ENCODE results near the gene ARHGEF26.
"Not testable (repeated sequence)": the region's sequence is repeated elsewhere in the genome, so short reads cannot be mapped to it uniquely, and the experiment has no call there.

The ARHGEF26 gene

DNA sequence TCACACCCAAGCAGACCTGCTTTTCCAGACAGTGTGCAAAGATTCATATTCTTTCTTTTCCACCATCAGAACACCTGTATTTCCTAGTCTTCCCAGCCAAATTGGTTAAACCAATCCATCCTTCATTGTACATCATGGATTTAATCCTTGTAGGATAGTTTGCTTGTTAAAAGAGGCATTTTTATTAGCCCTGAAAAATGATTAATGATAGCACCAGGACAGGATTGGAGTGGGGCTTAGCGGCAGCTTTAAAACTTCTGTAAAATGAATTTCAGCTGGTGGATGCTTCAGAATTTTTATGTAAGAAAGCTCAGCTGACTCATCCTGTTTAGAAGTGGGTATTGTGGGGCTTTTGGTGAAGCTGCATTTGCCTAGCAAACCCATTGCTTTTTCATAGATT, 36.1 kb upstream of the ARHGEF26 start:
- no peak overlapping the region for H3K18ac ChIP-seq (ENCODE audit: low read depth in 1 of 2, low read length in 2 of 2)
- no peak overlapping the region for H4K8ac ChIP-seq (ENCODE audit: low read length)
- no peak overlapping the region for H3K14ac ChIP-seq (ENCODE audit: low read length in 2 of 2)
- H3K9me3 ChIP-seq (ENCODE audit: control insufficient read depth, low read length) = no peaks in the 10 kb centered on the region
- no peak overlapping the region for H2BK5ac ChIP-seq (ENCODE audit: low read depth, low read length, poor library complexity, severe bottlenecking)
- no peak overlapping the region for H3K4me3 ChIP-seq (ENCODE audit: insufficient read depth in 1 of 2, low read depth in 1 of 2, low read length in 2 of 2)
- H3K4me2 ChIP-seq (ENCODE audit: low read length, poor library complexity, severe bottlenecking) = no peak overlapping the region
- WGBS = 76% methylated on average over 1 of the region's 1 CpG
- no peaks in the 10 kb centered on the region for H3K79me1 ChIP-seq (replicated peaks; ENCODE audit: low read length, poor library complexity, severe bottlenecking)
- no peak overlapping the region for H3K23ac ChIP-seq (ENCODE audit: low read length in 2 of 2)
- no peak overlapping the region for H3K4ac ChIP-seq (ENCODE audit: low read depth in 1 of 2, low read length in 2 of 2)
- H3K36me3 ChIP-seq (ENCODE audit: control insufficient read depth in 1 of 2, insufficient read depth in 2 of 2, low read depth in 1 of 2, low read length in 2 of 2) = no peaks in the 10 kb centered on the region
- DNase-seq = no peak
- no peak overlapping the region for H2BK12ac ChIP-seq (ENCODE audit: low read length in 2 of 2)
- H3K27me3 ChIP-seq (ENCODE audit: control insufficient read depth in 1 of 2, insufficient read depth in 1 of 2, low read length in 2 of 2) = no peaks in the 10 kb centered on the region
- no peak overlapping the region for H4K91ac ChIP-seq (ENCODE audit: low read length)
- H2BK120ac ChIP-seq (ENCODE audit: low read depth, low read length) = no peak overlapping the region
- H3K9ac ChIP-seq (ENCODE audit: low read length) = no peak overlapping the region
- no peak overlapping the region for H3K27ac ChIP-seq (ENCODE audit: low read length, poor library complexity, severe bottlenecking)
- H2AFZ ChIP-seq (ENCODE audit: low read depth, low read length) = no peak overlapping the region
- no peak overlapping the region for H2BK15ac ChIP-seq (ENCODE audit: low read depth, poor library complexity, severe bottlenecking)
- H3K4me1 ChIP-seq (ENCODE audit: control insufficient read depth, insufficient read depth, low read depth, low read length) = no peaks in the 10 kb centered on the region
- H2AK5ac ChIP-seq (ENCODE audit: low read length, severe bottlenecking) = no peak overlapping the region

DNA sequence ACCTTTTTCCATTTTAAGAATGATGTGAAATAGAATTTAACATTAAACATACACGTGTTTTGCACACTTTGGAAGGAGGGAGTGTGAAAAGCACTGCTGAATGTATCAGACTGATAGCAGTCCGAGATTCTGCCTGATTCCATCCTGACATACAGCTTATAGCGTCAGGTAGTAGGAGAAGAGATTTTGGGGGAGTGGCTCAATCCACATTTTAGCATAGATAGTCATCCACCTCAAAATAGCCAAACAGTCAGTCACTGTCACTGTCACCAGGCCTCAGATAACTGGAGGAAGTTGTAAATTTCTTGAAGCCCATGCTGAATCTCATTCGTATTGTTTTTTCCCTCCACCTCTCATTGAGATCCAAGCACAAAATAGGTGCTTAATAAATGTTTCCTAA, 35.4 kb upstream of the ARHGEF26 start:
- H3K18ac ChIP-seq (ENCODE audit: low read depth in 1 of 2, low read length in 2 of 2) = no peak overlapping the region
- no peak overlapping the region for H2BK120ac ChIP-seq (ENCODE audit: low read depth, low read length)
- no peak overlapping the region for H3K9ac ChIP-seq (ENCODE audit: low read length)
- no peak overlapping the region for H3K14ac ChIP-seq (ENCODE audit: low read length in 2 of 2)
- H3K23ac ChIP-seq (ENCODE audit: low read length in 2 of 2) = no peak overlapping the region
- no peak overlapping the region for H4K91ac ChIP-seq (ENCODE audit: low read length)
- no peak overlapping the region for H4K8ac ChIP-seq (ENCODE audit: low read length)
- no peak overlapping the region for H2BK15ac ChIP-seq (ENCODE audit: low read depth, poor library complexity, severe bottlenecking)
- H3K79me1 ChIP-seq (replicated peaks; ENCODE audit: low read length, poor library complexity, severe bottlenecking) = no peaks in the 10 kb centered on the region
- no peaks in the 10 kb centered on the region for H3K36me3 ChIP-seq (ENCODE audit: control insufficient read depth in 1 of 2, insufficient read depth in 2 of 2, low read depth in 1 of 2, low read length in 2 of 2)
- no peak overlapping the region for H3K27ac ChIP-seq (ENCODE audit: low read length, poor library complexity, severe bottlenecking)
- no peak overlapping the region for H2AK5ac ChIP-seq (ENCODE audit: low read length, severe bottlenecking)
- H2BK12ac ChIP-seq (ENCODE audit: low read length in 2 of 2) = no peak overlapping the region
- no peak overlapping the region for H3K4me3 ChIP-seq (ENCODE audit: insufficient read depth in 1 of 2, low read depth in 1 of 2, low read length in 2 of 2)
- no peaks in the 10 kb centered on the region for H3K9me3 ChIP-seq (ENCODE audit: control insufficient read depth, low read length)
- no peak overlapping the region for H2BK5ac ChIP-seq (ENCODE audit: low read depth, low read length, poor library complexity, severe bottlenecking)
- no peak for DNase-seq
- WGBS = 100% methylated on average over 1 of the region's 4 CpGs
- H3K4me1 ChIP-seq (ENCODE audit: control insufficient read depth, insufficient read depth, low read depth, low read length) = no peaks in the 10 kb centered on the region
- no peak overlapping the region for H2AFZ ChIP-seq (ENCODE audit: low read depth, low read length)
- no peak overlapping the region for H3K4me2 ChIP-seq (ENCODE audit: low read length, poor library complexity, severe bottlenecking)
- no peaks in the 10 kb centered on the region for H3K27me3 ChIP-seq (ENCODE audit: control insufficient read depth in 1 of 2, insufficient read depth in 1 of 2, low read length in 2 of 2)
- no peak overlapping the region for H3K4ac ChIP-seq (ENCODE audit: low read depth in 1 of 2, low read length in 2 of 2)

DNA sequence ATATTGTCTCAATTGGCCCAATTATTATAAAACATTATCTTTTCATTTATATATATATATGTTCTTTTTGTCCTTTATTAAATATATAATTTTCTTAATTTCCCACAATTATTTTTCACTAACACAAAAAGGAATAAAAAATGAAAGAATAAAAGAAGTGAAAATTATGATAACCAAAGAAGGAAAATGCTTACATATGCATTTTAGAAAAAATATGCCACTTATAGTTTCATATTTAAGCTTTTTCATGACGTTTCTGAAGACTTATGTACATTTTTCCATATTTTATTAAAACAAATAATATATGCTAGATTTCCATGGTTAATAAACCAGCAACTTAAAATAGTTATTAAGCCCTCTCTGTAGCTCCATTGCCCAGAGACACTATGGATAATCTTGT, 34.9 kb upstream of the ARHGEF26 start:
- no peak overlapping the region for H2BK5ac ChIP-seq (ENCODE audit: low read depth, low read length, poor library complexity, severe bottlenecking)
- H3K23ac ChIP-seq (ENCODE audit: low read length in 2 of 2) = no peak overlapping the region
- no peak overlapping the region for H2BK15ac ChIP-seq (ENCODE audit: low read depth, poor library complexity, severe bottlenecking)
- H4K91ac ChIP-seq (ENCODE audit: low read length) = no peak overlapping the region
- H2AK5ac ChIP-seq (ENCODE audit: low read length, severe bottlenecking) = no peak overlapping the region
- no peak overlapping the region for H3K4me3 ChIP-seq (ENCODE audit: insufficient read depth in 1 of 2, low read depth in 1 of 2, low read length in 2 of 2)
- no peak overlapping the region for H3K18ac ChIP-seq (ENCODE audit: low read depth in 1 of 2, low read length in 2 of 2)
- no peak overlapping the region for H2BK120ac ChIP-seq (ENCODE audit: low read depth, low read length)
- H3K9me3 ChIP-seq (ENCODE audit: control insufficient read depth, low read length) = no peaks in the 10 kb centered on the region
- H3K27me3 ChIP-seq (ENCODE audit: control insufficient read depth in 1 of 2, insufficient read depth in 1 of 2, low read length in 2 of 2) = no peaks in the 10 kb centered on the region
- H3K36me3 ChIP-seq (ENCODE audit: control insufficient read depth in 1 of 2, insufficient read depth in 2 of 2, low read depth in 1 of 2, low read length in 2 of 2) = no peaks in the 10 kb centered on the region
- DNase-seq = no peak
- H3K9ac ChIP-seq (ENCODE audit: low read length) = no peak overlapping the region
- H3K4me1 ChIP-seq (ENCODE audit: control insufficient read depth, insufficient read depth, low read depth, low read length) = no peaks in the 10 kb centered on the region
- H3K4ac ChIP-seq (ENCODE audit: low read depth in 1 of 2, low read length in 2 of 2) = no peak overlapping the region
- H3K14ac ChIP-seq (ENCODE audit: low read length in 2 of 2) = no peak overlapping the region
- no peak overlapping the region for H4K8ac ChIP-seq (ENCODE audit: low read length)
- H2AFZ ChIP-seq (ENCODE audit: low read depth, low read length) = no peak overlapping the region
- no peak overlapping the region for H3K27ac ChIP-seq (ENCODE audit: low read length, poor library complexity, severe bottlenecking)
- no peaks in the 10 kb centered on the region for H3K79me1 ChIP-seq (replicated peaks; ENCODE audit: low read length, poor library complexity, severe bottlenecking)
- no peak overlapping the region for H2BK12ac ChIP-seq (ENCODE audit: low read length in 2 of 2)
- no peak overlapping the region for H3K4me2 ChIP-seq (ENCODE audit: low read length, poor library complexity, severe bottlenecking)
- no CpG with 5 or more reads among the region's 1 CpG for WGBS

DNA sequence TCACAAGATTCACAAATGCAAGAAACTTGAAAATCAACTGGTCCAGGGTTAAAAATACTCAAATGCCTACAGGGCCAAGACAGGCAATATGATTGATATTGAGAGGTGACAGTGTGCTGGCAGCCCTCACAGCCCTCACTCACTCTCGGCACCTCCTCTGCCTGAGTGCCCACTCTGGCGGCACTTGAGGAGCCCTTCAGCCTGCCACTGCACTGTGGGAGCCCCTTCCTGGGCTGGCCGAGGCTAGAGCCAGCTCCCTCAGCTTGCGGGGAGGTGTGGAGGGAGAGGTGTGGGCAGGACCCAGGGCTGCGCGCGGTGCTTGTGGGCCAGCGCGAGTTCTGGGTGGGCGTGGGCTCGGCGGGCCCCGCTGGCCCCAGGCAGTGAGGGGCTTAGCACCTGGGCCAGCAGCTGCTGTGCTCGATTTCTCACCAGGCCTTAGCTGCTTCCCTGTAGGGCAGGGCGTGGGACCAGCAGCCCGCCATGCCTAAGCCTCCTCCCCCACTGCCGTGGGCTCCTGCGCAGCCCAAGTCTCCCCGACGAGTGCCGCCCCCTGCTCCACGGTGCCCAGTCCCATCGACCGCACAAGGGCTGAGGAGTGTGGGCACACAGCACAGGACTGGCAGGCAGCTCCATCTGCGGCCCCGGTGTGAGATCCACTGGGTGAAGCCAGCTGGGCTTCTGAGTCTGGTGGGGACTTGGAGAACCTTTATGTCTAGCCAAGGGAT, 33.3 kb upstream of the ARHGEF26 start:
- H3K23ac ChIP-seq (ENCODE audit: low read length in 2 of 2); H2BK12ac ChIP-seq (ENCODE audit: low read length in 2 of 2); H3K9me3 ChIP-seq (ENCODE audit: control insufficient read depth, low read length); H3K79me1 ChIP-seq (replicated peaks; ENCODE audit: low read length, poor library complexity, severe bottlenecking); H2BK15ac ChIP-seq (ENCODE audit: low read depth, poor library complexity, severe bottlenecking); H3K27ac ChIP-seq (ENCODE audit: low read length, poor library complexity, severe bottlenecking); H3K18ac ChIP-seq (ENCODE audit: low read depth in 1 of 2, low read length in 2 of 2); H3K4me1 ChIP-seq (ENCODE audit: control insufficient read depth, insufficient read depth, low read depth, low read length); H4K8ac ChIP-seq (ENCODE audit: low read length); H3K4me3 ChIP-seq (ENCODE audit: insufficient read depth in 1 of 2, low read depth in 1 of 2, low read length in 2 of 2); H2BK5ac ChIP-seq (ENCODE audit: low read depth, low read length, poor library complexity, severe bottlenecking); H3K4me2 ChIP-seq (ENCODE audit: low read length, poor library complexity, severe bottlenecking); H3K36me3 ChIP-seq (ENCODE audit: control insufficient read depth in 1 of 2, insufficient read depth in 2 of 2, low read depth in 1 of 2, low read length in 2 of 2); H3K4ac ChIP-seq (ENCODE audit: low read depth in 1 of 2, low read length in 2 of 2); H3K27me3 ChIP-seq (ENCODE audit: control insufficient read depth in 1 of 2, insufficient read depth in 1 of 2, low read length in 2 of 2); H3K14ac ChIP-seq (ENCODE audit: low read length in 2 of 2); DNase-seq; H4K91ac ChIP-seq (ENCODE audit: low read length); H3K9ac ChIP-seq (ENCODE audit: low read length); H2AK5ac ChIP-seq (ENCODE audit: low read length, severe bottlenecking); H2BK120ac ChIP-seq (ENCODE audit: low read depth, low read length); H2AFZ ChIP-seq (ENCODE audit: low read depth, low read length): not testable (repeated sequence)
- WGBS = 89% methylated on average over 24 of the region's 26 CpGs

Data from mesenchymal stem cell (in vitro differentiated cells and primary cell).